ENCODE data around the gene RAMP1. TPM values are rescaled to one million over a fixed set of nuclear protein-coding genes. Genes with fewer than 3 reads are reported as not detected.

RAMP1 gene
- total RNA-seq, 4 donors from 2014 or later: 1.5 to 5.6 (median 2.9) TPM; not detected in 1

- TF ChIP-seq, protein P1, sequence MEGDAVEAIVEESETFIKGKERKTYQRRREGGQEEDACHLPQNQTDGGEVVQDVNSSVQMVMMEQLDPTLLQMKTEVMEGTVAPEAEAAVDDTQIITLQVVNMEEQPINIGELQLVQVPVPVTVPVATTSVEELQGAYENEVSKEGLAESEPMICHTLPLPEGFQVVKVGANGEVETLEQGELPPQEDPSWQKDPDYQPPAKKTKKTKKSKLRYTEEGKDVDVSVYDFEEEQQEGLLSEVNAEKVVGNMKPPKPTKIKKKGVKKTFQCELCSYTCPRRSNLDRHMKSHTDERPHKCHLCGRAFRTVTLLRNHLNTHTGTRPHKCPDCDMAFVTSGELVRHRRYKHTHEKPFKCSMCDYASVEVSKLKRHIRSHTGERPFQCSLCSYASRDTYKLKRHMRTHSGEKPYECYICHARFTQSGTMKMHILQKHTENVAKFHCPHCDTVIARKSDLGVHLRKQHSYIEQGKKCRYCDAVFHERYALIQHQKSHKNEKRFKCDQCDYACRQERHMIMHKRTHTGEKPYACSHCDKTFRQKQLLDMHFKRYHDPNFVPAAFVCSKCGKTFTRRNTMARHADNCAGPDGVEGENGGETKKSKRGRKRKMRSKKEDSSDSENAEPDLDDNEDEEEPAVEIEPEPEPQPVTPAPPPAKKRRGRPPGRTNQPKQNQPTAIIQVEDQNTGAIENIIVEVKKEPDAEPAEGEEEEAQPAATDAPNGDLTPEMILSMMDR (IDR thresholded peaks at IDR 0.05; ENCODE audit: low read depth): no peak
These were observed 50.5 kb downstream of the RAMP1 start for GRCh38 chr2:237909801-237910475.

DNA sequence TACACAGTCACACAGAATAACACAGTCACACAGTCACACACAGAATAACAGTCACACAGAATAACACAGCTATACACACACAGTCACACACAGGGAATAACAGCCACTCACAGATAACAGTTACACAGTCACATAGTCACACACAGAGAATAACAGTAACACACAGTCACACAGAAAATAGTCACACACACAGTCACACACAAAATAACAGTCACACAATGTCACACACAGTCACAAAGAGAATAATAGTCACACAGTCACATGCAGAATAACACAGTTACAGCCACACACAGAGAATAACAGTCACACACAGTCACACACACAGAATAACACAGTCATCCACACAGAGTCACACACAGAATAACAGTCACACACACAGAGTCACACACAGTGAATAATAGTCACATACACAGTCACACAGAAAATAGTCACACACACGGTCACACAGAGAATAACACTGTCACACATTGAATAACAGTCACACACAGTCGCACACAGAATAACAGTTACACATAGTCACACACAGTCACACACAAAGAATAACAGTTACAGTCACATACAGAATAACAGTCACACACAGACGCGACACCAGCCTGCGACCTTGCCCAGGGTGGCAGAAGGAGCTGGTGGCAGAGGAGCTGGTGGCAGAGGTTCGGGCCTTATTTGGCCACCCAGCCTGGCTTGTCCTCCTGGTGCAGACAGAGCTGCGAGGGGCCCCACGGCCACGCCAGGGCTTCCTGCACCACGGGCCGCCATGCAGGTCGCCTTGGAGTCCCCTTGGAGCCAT is 51.3 kb downstream of the RAMP1 start:
- TF ChIP-seq, protein P1 (IDR thresholded peaks at IDR 0.05; ENCODE audit: low read depth): no peak

DNA sequence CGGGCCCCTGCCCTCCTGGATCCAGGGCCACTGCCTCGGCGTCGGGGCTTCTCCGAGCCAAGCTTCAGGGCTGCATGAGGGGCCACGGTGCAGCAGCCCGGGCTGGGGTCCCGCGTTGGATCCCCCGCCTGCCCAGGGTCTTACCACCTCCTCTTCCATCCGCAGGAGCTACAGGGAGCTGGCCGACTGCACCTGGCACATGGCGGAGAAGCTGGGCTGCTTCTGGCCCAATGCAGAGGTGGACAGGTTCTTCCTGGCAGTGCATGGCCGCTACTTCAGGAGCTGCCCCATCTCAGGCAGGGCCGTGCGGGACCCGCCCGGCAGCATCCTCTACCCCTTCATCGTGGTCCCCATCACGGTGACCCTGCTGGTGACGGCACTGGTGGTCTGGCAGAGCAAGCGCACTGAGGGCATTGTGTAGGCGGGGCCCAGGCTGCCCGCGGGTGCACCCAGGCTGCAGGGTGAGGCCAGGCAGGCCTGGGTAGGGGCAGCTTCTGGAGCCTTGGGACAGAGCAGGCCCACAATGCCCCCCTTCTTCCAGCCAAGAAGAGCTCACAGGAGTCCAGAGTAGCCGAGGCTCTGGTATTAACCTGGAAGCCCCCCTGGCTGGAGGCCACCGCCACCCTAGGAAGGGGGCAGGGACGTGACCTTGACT is 52.1 kb downstream of the RAMP1 start:
- TF ChIP-seq, protein P1 (IDR thresholded peaks at IDR 0.05; ENCODE audit: low read depth): no peak

DNA sequence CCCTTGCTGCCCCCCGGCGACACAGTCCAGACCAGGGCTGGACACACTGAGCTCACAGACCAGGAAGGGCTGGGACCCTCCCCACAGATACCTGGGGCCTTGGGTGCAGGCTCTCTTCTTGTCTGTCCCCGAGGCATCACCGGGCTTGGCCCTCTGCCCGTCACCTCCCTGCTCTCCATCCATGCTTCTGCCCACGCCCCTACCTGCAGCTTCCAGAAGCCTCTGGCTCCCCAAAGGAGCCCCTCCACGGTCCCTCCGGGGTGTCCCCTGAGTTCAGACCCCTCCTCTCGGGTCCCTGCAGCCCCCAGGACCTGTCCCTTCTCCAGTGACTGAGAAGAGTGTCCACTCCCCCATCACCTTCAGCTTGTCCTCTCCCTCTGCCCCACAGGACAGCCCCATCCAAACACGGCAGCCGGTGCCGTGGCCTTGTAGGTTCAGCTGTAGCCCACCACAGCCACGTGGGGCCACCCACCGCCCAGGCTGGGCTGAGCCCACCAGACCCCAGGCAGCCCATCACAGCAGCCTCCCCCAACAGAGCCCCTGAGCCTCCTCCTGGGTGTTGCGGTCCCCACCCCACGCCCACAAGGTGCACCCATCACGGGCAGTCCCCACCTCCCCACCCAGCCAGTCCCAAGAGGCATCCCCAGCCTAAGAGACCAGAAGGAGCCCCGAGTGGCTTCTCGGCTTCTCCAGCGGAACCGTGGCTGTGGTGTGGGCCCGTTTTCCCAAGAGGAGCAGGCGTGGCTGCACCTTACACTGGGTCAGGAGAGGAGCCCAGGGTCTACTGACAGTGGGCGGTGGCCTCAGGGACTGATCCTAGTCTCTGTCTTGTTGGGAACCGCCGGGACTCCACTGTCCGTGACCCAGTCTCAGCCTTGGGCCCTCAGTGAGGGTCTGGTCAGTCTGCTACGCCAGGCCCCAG is 53.1 kb downstream of the RAMP1 start:
- TF ChIP-seq, protein P1 (IDR thresholded peaks at IDR 0.05; ENCODE audit: low read depth): no peak

DNA sequence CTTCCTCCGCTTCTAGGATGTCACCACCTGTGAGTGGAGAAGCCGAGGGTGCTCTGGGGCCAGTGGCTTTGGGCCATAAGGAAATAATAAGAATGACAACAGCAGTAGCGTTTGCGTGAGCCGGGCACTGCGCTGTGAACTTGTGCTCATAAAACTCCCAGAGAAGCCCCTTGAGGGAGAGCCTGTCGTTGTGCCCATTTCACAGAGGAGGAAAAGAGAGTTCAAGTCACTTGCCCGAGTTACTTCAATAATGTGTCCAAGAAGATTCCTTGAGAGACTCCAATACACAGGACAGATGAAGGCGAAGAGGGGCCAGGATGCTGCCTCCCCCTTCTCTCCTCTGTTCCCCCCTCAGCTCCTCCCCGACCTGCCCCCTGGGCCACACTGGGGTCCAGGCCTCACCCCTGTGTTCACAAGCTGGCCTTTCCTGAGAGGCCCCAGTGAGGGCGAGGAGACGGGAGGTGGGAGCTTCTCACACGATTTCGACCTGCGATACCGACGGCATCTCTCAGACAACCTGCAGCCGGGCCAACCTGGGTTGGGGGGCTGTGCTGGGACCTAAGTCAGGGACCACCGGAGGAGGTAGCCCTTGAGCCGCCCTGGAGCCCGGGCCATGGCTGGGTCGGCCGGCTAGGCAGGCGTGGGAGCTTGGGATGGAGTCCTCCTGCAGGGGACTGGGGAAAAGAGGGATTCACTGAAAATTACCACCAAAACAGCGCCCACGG is 53.9 kb downstream of the RAMP1 start:
- TF ChIP-seq, protein P1 (IDR thresholded peaks at IDR 0.05; ENCODE audit: low read depth): no peak

- TF ChIP-seq, protein P1 (IDR thresholded peaks at IDR 0.05; ENCODE audit: low read depth): no peak
These were observed 56.2 kb downstream of the RAMP1 start for GRCh38 chr2:237915576-237915975.

Measured in subcutaneous adipose tissue (tissue), 4 donors.